Measurements from ENCODE around the gene DAPP1.

DNA sequence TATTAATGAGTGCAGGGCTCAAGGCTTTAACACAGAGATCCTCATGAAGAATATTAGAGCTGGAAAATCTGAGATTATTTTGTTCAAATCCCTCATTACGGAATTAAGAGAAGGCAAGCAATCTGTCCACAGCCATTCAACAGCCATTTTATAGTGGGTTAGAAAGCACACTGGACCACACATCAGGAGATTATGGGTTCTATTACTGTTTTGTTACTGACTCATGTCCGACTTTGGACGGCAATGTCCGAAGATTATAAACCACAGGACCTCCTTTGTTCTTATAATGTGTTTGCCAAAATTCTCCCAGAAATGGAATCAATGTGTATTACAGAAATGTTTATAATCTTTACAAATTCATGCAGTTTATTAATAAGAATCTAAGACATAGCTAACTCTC lies 69.5 kb downstream of the DAPP1 start:
- TF ChIP-seq CHD2 (IDR thresholded peaks at IDR 0.05; ENCODE audit: low read length) (no peak), EZH2 (IDR thresholded peaks at IDR 0.05; ENCODE audit: low read depth, low read length, severe bottlenecking) (no peak), CREB1 (IDR thresholded peaks at IDR 0.05) (no peak), POLR2A (IDR thresholded peaks at IDR 0.05; ENCODE audit: control extremely low read depth in 1 of 2, low read depth in 2 of 2, low read length in 2 of 2) (no peak), EP300 (IDR thresholded peaks at IDR 0.05; ENCODE audit: borderline replicate concordance in 1 of 2, low read depth in 2 of 2, low read length in 2 of 2) (no peak), SAP30 (IDR thresholded peaks at IDR 0.05; ENCODE audit: insufficient read depth, insufficient replicate concordance, low read length) (no peak)
- TF ChIP-seq, protein P1, sequence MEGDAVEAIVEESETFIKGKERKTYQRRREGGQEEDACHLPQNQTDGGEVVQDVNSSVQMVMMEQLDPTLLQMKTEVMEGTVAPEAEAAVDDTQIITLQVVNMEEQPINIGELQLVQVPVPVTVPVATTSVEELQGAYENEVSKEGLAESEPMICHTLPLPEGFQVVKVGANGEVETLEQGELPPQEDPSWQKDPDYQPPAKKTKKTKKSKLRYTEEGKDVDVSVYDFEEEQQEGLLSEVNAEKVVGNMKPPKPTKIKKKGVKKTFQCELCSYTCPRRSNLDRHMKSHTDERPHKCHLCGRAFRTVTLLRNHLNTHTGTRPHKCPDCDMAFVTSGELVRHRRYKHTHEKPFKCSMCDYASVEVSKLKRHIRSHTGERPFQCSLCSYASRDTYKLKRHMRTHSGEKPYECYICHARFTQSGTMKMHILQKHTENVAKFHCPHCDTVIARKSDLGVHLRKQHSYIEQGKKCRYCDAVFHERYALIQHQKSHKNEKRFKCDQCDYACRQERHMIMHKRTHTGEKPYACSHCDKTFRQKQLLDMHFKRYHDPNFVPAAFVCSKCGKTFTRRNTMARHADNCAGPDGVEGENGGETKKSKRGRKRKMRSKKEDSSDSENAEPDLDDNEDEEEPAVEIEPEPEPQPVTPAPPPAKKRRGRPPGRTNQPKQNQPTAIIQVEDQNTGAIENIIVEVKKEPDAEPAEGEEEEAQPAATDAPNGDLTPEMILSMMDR (IDR thresholded peaks at IDR 0.05; ENCODE audit: control extremely low read depth in 1 of 3, insufficient read depth in 1 of 3, low read depth in 1 of 3, low read length in 3 of 3) = no peak
- TF ChIP-seq, protein P2, sequence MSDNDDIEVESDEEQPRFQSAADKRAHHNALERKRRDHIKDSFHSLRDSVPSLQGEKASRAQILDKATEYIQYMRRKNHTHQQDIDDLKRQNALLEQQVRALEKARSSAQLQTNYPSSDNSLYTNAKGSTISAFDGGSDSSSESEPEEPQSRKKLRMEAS (IDR thresholded peaks at IDR 0.05) = no peak

Measured in H1 (cell line).